Measurements from ENCODE around the gene SPATA2.
"Not testable (repeated sequence)": the region's sequence is repeated elsewhere in the genome, so short reads cannot be mapped to it uniquely, and the experiment has no call there.

The SPATA2 gene

GRCh38 chr20:49885558-49886332, 29.6 kb downstream of the SPATA2 start:
- no peak for DNase-seq

- no peak for DNase-seq
These were observed 32.0 kb downstream of the SPATA2 start for GRCh38 chr20:49883246-49883802.

GRCh38 chr20:49882171-49882970, 33.0 kb downstream of the SPATA2 start:
- no peak for DNase-seq

- DNase-seq: no peak
These were observed 34.4 kb downstream of the SPATA2 start for GRCh38 chr20:49880724-49881445.

GRCh38 chr20:49880177-49880576, 35.2 kb downstream of the SPATA2 start:
- DNase-seq: no peak

GRCh38 chr20:49878977-49879376, 36.4 kb downstream of the SPATA2 start:
- no peak for DNase-seq

GRCh38 chr20:49877386-49877921, 37.9 kb downstream of the SPATA2 start:
- no peak for DNase-seq

GRCh38 chr20:49874696-49875095, 40.6 kb downstream of the SPATA2 start:
- DNase-seq: no peak

GRCh38 chr20:49872056-49872455, 43.3 kb downstream of the SPATA2 start:
- no peak for DNase-seq

GRCh38 chr20:49871391-49871948, 43.9 kb downstream of the SPATA2 start:
- no peak for DNase-seq

GRCh38 chr20:49870261-49870660, 45.1 kb downstream of the SPATA2 start:
- no peak for DNase-seq

- DNase-seq: no peak
These were observed 46.4 kb downstream of the SPATA2 start for GRCh38 chr20:49868964-49869363.

GRCh38 chr20:49868538-49868937, 46.8 kb downstream of the SPATA2 start:
- no peak for DNase-seq

- no peak for DNase-seq
These were observed 47.7 kb downstream of the SPATA2 start for GRCh38 chr20:49867453-49868215.

GRCh38 chr20:49866051-49866450, 49.3 kb downstream of the SPATA2 start:
- no peak for DNase-seq

- no peak for DNase-seq
These were observed 49.8 kb downstream of the SPATA2 start for GRCh38 chr20:49865559-49865958.

GRCh38 chr20:49863666-49864065, 51.7 kb downstream of the SPATA2 start:
- DNase-seq: no peak

- no peak for DNase-seq
These were observed 52.6 kb downstream of the SPATA2 start for GRCh38 chr20:49862607-49863200.

- DNase-seq: not testable (repeated sequence)
These were observed 54.1 kb downstream of the SPATA2 start for GRCh38 chr20:49861232-49861631.

GRCh38 chr20:49859807-49860206, 55.5 kb downstream of the SPATA2 start:
- DNase-seq: no peak

GRCh38 chr20:49859011-49859410, 56.3 kb downstream of the SPATA2 start:
- no peak for DNase-seq
